ENCODE measurements around the gene TH.

TH gene

GRCh38 chr11:2177076-2177475, 5.5 kb upstream of the TH start:
- H3K4me1 ChIP-seq (ENCODE audit: control insufficient read depth, insufficient read depth, low read length): no peaks in the 10 kb centered on the region

DNA sequence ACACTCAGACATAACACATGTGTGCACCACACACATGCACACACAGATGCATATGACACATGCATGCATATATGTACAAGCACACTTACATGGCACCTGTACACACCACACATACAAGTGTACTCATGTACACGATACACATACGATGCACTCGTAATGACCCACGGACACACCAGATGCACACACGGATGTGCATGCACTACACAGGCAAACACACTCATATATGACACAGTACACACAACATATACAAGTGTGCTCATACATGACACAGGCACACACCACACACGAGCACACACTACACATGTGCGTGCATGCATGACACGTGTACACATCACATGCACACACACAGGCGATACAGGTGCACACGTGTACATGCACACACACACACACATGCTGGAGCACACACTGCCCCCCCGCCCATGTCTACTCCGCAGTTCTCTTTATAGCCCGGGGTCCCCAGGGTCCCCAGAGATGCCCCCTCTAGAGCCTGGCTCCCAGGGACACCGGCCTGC, 4.8 kb upstream of the TH start:
- Histone ChIP-seq H3K4me1 (ENCODE audit: control insufficient read depth, insufficient read depth, low read length) (no peaks in the 10 kb centered on the region), H3K36me3 (ENCODE audit: control insufficient read depth, insufficient read depth, low read length) (no peaks in the 10 kb centered on the region), H3K27me3 (ENCODE audit: control insufficient read depth, insufficient read depth, low read length) (no peaks in the 10 kb centered on the region), H3K27ac (ENCODE audit: low read depth, low read length) (no peak overlapping the region), H3K4me3 (ENCODE audit: low read length) (no peak overlapping the region), H3K9ac (ENCODE audit: low read length) (no peak overlapping the region)

More at GRCh38 chr11:2177076-2177475, 5.5 kb upstream of the TH start:
- Histone ChIP-seq H3K36me3 (ENCODE audit: control insufficient read depth, insufficient read depth, low read length) (no peaks in the 10 kb centered on the region), H3K4me3 (ENCODE audit: low read length) (no peak overlapping the region), H3K27ac (ENCODE audit: low read depth, low read length) (no peak overlapping the region), H3K27me3 (ENCODE audit: control insufficient read depth, insufficient read depth, low read length) (no peaks in the 10 kb centered on the region), H3K9ac (ENCODE audit: low read length) (no peak overlapping the region)

GRCh38 chr11:2175659-2176058, 4.0 kb upstream of the TH start:
- Histone ChIP-seq H3K4me3 (ENCODE audit: low read length) (no peak overlapping the region), H3K27me3 (ENCODE audit: control insufficient read depth, insufficient read depth, low read length) (no peaks in the 10 kb centered on the region), H3K9ac (ENCODE audit: low read length) (no peak overlapping the region), H3K36me3 (ENCODE audit: control insufficient read depth, insufficient read depth, low read length) (no peaks in the 10 kb centered on the region), H3K27ac (ENCODE audit: low read depth, low read length) (no peak overlapping the region), H3K4me1 (ENCODE audit: control insufficient read depth, insufficient read depth, low read length) (no peaks in the 10 kb centered on the region)

- Histone ChIP-seq H3K4me3 (ENCODE audit: low read length) (no peak overlapping the region), H3K4me1 (ENCODE audit: control insufficient read depth, insufficient read depth, low read length) (no peaks in the 10 kb centered on the region), H3K27ac (ENCODE audit: low read depth, low read length) (no peak overlapping the region), H3K36me3 (ENCODE audit: control insufficient read depth, insufficient read depth, low read length) (no peaks in the 10 kb centered on the region), H3K9ac (ENCODE audit: low read length) (no peak overlapping the region), H3K27me3 (ENCODE audit: control insufficient read depth, insufficient read depth, low read length) (no peaks in the 10 kb centered on the region)
Measured at GRCh38 chr11:2174361-2174760, 2.7 kb upstream of the TH start.

DNA sequence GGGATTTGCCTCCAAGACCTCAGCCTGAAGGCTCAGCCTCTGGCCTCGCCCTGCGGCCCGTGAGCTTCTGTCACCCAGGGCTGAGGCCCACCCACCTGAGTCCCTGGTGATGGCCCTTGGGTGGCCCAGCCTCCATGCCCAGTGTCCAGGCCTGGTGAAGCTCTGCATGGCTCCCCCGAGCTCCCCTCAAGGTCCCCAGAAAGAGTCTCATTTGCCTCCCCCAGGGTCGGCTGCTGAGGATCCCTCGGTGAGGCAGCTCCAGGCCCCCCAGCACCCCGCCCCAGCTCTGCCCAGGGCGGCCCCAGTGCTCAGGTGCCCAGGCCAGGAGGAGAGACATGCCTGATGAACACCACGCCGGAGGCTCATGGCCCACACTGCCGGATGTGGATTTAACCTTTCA, 2.1 kb upstream of the TH start:
- H3K27me3 ChIP-seq (ENCODE audit: control insufficient read depth, insufficient read depth, low read length): no peaks in the 10 kb centered on the region
- no peak overlapping the region for H3K27ac ChIP-seq (ENCODE audit: low read depth, low read length)

DNA sequence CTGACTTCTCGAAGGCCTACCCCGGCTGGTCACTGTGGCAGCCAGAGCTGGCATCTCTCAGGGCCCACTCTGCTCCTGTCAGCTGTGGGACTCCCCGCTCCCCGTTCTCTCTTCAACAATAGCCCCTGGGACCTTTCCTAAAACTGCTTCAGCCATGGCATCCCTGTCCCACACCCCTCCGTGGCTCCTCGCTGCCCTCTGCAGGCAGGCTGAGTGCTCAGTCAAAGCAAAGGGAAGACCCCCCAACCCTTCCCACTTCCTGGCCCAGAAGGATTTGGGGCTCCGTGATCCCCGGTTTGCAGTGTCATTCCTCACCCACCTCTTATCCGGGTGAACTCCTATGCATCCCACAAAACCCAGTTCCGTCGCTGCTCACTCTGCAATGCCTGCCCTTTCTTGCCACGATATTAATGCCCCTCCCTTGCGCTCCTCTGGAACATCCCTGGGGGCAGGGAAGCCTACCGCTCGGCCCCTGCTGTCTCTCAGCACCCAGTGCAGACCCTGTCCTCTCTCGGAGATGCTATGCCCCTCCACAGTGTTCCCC, 1.6 kb upstream of the TH start:
- Histone ChIP-seq H3K36me3 (ENCODE audit: control insufficient read depth, insufficient read depth, low read length) (no peaks in the 10 kb centered on the region), H3K27me3 (ENCODE audit: control insufficient read depth, insufficient read depth, low read length) (no peaks in the 10 kb centered on the region), H3K27ac (ENCODE audit: low read depth, low read length) (no peak overlapping the region), H3K4me3 (ENCODE audit: low read length) (no peak overlapping the region), H3K4me1 (ENCODE audit: control insufficient read depth, insufficient read depth, low read length) (no peaks in the 10 kb centered on the region), H3K9ac (ENCODE audit: low read length) (no peak overlapping the region)

More for the DNA sequence above, 2.1 kb upstream of the TH start:
- no peak overlapping the region for H3K9ac ChIP-seq (ENCODE audit: low read length)
- H3K4me3 ChIP-seq (ENCODE audit: low read length): no peak overlapping the region
- no peaks in the 10 kb centered on the region for H3K36me3 ChIP-seq (ENCODE audit: control insufficient read depth, insufficient read depth, low read length)
- no peaks in the 10 kb centered on the region for H3K4me1 ChIP-seq (ENCODE audit: control insufficient read depth, insufficient read depth, low read length)

DNA sequence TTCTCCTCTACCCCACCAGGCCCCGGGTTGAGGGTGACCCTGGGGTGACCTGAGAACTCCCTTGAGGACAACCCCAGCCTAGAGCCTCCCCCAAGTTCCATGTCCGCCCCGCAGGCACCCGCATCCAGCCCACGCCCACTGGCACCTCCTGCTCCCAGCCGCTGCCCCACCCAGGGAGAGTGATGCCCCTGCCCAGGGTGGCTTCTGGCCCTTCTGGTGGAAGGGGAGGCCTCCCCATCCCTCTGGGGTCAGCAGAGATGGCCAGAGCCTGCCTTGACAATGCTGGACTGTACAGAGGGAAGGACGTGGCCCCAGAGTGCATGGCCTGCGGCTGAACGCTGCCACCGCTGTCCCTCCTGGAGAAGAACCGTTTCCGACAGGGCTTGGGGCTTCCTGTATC, 1.1 kb upstream of the TH start:
- no peaks in the 10 kb centered on the region for H3K4me1 ChIP-seq (ENCODE audit: control insufficient read depth, insufficient read depth, low read length)
- no peak overlapping the region for H3K9ac ChIP-seq (ENCODE audit: low read length)
- H3K36me3 ChIP-seq (ENCODE audit: control insufficient read depth, insufficient read depth, low read length): no peaks in the 10 kb centered on the region
- no peak overlapping the region for H3K4me3 ChIP-seq (ENCODE audit: low read length)
- no peaks in the 10 kb centered on the region for H3K27me3 ChIP-seq (ENCODE audit: control insufficient read depth, insufficient read depth, low read length)
- H3K27ac ChIP-seq (ENCODE audit: low read depth, low read length): no peak overlapping the region

DNA sequence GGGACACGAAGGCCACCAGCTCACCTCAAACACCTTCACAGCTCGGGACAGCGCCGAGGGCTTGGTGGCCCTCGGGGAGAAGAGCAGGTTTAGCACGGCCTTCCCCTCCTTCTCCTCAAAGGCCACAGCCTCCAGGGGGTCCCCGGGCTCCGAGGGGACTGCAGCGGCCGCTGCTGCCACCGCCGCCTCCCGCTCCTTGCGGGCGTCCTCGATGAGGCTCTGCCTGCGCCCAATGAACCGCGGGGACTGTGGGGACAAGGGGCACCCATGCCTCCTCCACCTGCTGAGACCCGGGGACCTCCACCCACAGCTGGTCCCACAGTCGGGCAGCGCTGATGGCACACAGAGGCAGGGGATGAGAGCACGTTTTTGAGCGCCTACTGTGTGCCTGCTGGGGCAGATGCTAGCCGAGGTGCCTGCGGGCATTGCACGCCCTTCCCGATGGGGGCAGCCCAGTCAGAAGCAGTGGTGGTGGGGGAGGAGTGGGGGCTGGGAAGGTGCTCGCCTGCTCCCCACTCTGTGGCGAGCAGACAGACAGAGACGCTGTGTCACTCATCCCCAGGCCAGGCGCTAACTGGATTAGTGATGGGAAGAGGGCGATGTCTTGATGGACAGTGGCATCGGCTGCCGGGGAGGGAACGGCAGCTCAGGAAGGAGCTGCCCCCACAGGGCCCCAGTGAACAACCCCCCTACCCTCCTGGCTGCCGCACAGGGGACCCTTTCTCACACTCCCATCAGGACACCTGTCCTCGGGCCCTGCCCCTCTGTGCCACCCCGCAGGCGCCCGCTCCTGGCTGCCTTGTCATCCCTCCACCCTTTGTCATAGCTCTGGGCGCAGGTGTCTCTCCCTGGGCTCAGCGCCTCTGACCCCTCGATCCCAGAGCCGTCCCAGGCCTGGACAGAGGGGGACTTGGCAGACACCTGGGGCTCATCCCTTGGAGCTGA, 1.7 kb downstream of the TH start:
- H3K4me1 ChIP-seq (ENCODE audit: control insufficient read depth, insufficient read depth, low read length): no peaks in the 10 kb centered on the region
- no peaks in the 10 kb centered on the region for H3K36me3 ChIP-seq (ENCODE audit: control insufficient read depth, insufficient read depth, low read length)
- H3K4me3 ChIP-seq (ENCODE audit: low read length): no peak overlapping the region
- H3K27me3 ChIP-seq (ENCODE audit: control insufficient read depth, insufficient read depth, low read length): peaks cover 5% of the 10 kb centered on the region
- H3K27ac ChIP-seq (ENCODE audit: low read depth, low read length): no peak overlapping the region
- no peak overlapping the region for H3K9ac ChIP-seq (ENCODE audit: low read length)

- Histone ChIP-seq H3K36me3 (ENCODE audit: control insufficient read depth, insufficient read depth, low read length) (no peaks in the 10 kb centered on the region), H3K9ac (ENCODE audit: low read length) (no peak overlapping the region), H3K27ac (ENCODE audit: low read depth, low read length) (no peak overlapping the region), H3K27me3 (ENCODE audit: control insufficient read depth, insufficient read depth, low read length) (peaks cover 5% of the 10 kb centered on the region), H3K4me3 (ENCODE audit: low read length) (no peak overlapping the region), H3K4me1 (ENCODE audit: control insufficient read depth, insufficient read depth, low read length) (no peaks in the 10 kb centered on the region)
Measured at GRCh38 chr11:2169005-2169378, 2.6 kb downstream of the TH start.

DNA sequence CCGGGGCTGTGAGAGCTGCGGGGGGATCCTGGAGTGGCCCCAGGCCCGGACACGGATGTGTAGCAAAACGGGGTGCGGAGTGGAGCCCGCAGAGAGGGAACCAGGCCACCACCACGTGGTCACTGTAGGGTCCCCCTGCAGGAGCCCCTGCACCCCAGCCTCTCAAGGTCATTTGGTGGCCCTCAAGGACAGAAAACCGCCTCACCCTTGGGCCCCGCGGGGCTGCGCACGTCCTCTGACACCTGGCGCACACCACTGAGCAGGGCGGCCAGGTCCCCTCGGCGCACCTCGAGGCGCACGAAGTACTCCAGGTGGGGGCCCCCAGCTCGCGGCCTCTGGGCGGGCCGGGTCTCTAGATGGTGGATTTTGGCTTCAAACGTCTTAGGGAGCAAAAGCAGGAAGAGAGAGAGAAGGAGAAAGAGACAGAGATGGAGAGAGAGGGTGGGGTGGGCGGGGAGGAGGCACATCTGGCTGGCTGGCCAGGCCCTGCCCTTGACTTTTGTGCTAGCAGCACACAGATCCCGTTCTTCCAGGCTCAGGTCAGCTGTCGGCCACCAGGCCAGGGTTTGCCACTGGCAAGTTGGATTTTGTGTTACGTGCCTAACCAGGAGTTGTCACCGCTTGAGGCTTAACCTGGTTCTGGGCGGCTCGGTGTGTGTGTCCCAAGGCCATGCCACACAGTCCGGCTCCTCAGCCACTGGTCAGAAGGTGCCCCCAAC, 3.2 kb downstream of the TH start:
- Histone ChIP-seq H3K4me3 (ENCODE audit: low read length) (no peak overlapping the region), H3K4me1 (ENCODE audit: control insufficient read depth, insufficient read depth, low read length) (no peaks in the 10 kb centered on the region), H3K27ac (ENCODE audit: low read depth, low read length) (no peak overlapping the region), H3K9ac (ENCODE audit: low read length) (no peak overlapping the region), H3K27me3 (ENCODE audit: control insufficient read depth, insufficient read depth, low read length) (peaks cover 5% of the 10 kb centered on the region), H3K36me3 (ENCODE audit: control insufficient read depth, insufficient read depth, low read length) (no peaks in the 10 kb centered on the region)

DNA sequence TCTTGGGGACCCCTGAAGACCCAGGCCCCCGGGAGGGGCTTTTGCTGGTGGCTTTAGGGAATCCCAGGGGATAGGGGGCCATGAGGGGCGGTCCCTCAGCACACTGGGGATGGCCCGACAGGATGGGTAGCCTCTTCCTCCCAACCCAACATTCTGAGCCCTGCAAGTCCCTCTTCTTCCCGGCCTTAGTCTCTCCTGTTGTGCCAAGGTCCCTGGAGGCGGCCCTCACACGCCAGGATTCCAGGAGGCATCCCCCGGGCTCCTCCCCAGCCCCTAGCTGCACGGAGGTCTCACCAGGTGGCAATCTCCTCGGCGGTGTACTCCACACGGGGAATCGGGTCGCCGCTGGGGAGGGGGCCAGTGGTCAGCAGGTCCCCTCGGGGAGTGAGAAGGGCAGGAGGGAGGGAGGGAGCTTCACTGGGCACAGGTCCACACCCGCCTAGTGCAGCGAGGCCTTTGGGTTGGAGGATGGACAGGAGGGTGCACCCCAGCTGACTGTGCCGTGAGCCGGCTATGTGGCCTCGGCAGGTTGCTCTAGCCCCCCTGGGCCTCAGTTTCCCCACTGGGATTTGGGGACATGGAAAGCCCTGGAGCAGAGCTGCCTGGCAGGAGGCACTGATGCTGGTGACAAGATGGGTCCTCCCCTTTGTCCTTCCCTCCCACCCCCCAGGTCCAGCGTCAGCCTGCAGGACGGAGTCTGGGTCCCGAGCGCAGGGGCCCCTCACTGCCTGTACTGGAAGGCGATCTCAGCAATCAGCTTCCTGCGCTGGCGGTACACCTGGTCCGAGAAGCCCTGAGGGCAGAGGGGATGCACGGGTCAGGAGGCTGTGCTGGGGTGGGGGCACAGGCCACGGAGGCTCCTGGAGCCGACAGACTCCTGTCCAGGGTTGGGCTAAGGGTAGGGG, 4.2 kb downstream of the TH start:
- H3K4me3 ChIP-seq (ENCODE audit: low read length): no peak overlapping the region
- no peak overlapping the region for H3K27ac ChIP-seq (ENCODE audit: low read depth, low read length)
- H3K9ac ChIP-seq (ENCODE audit: low read length): no peak overlapping the region
- H3K36me3 ChIP-seq (ENCODE audit: control insufficient read depth, insufficient read depth, low read length): no peaks in the 10 kb centered on the region
- peaks cover 5% of the 10 kb centered on the region for H3K27me3 ChIP-seq (ENCODE audit: control insufficient read depth, insufficient read depth, low read length)
- H3K4me1 ChIP-seq (ENCODE audit: control insufficient read depth, insufficient read depth, low read length): no peaks in the 10 kb centered on the region

Measured in rectal smooth muscle tissue (tissue), 1 donor.